ENCODE data around the gene TDRD10.

Gene TDRD10

DNA sequence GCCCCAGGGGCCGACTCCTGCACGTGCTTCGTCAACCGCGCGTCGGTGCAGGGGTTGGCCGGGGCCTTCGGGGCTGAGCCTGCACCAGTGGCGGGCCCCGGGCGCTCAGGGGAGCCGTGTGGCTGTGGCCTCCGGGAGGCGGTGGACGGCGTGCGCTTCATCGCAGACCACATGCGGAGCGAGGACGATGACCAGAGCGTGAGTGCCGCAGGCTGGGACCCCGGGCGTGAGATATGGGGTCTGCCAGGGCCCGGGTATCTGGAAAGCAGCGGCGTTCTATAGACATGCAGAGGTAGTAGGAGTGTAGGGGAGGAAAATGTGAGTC lies 69.9 kb downstream of the TDRD10 start:
- Mint-ChIP-seq H3K36me3 (ENCODE audit: low read depth) (no peaks in the 10 kb centered on the region), H3K4me3 (no peak overlapping the region), H3K27ac (no peak overlapping the region), H3K27me3 (ENCODE audit: low read depth, poor library complexity) (peaks cover 49% of the 10 kb centered on the region), H3K4me1 (peaks cover 48% of the 10 kb centered on the region), H3K9me3 (peaks cover 3% of the 10 kb centered on the region)
- TF ChIP-seq, protein P1, sequence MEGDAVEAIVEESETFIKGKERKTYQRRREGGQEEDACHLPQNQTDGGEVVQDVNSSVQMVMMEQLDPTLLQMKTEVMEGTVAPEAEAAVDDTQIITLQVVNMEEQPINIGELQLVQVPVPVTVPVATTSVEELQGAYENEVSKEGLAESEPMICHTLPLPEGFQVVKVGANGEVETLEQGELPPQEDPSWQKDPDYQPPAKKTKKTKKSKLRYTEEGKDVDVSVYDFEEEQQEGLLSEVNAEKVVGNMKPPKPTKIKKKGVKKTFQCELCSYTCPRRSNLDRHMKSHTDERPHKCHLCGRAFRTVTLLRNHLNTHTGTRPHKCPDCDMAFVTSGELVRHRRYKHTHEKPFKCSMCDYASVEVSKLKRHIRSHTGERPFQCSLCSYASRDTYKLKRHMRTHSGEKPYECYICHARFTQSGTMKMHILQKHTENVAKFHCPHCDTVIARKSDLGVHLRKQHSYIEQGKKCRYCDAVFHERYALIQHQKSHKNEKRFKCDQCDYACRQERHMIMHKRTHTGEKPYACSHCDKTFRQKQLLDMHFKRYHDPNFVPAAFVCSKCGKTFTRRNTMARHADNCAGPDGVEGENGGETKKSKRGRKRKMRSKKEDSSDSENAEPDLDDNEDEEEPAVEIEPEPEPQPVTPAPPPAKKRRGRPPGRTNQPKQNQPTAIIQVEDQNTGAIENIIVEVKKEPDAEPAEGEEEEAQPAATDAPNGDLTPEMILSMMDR (IDR thresholded peaks at IDR 0.05), result no peak
- DNase-seq, result no peak

DNA sequence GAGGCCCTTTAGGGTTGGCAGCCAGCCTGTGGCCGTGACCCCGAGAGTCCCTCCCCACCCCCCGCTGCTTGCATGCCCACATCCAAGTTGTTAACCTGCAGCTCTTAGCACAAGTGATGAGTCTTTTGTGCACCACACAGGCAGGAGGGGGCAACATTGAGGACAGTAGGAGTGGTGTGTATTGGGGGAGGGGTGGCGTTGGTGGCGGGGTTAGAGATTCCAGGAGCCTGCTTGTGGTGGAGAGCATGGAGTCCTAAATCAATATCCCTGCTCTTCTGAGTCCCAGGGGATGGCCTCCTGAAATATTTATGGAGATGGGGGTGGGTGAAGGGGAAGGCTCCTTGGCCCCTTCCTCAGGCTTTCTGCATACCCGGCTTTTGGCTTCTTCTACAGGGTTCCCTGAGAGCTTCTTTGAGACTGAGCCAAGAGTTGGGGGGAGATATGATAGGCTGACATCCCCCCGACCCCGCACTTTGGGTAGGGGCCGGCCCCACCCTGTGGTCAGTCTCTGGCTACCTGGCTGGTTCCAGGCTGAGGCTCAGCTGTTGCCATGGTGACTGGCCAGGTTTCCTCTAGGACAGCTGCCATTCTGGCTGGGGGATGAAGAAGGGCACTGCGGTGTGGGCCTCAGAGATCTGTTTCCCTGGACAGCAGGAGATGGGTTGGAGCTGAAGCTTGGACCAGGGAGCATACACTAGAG lies 70.6 kb downstream of the TDRD10 start:
- Mint-ChIP-seq H3K9me3 (no peaks in the 10 kb centered on the region), H3K4me1 (peaks cover 44% of the 10 kb centered on the region), H3K27ac (no peak overlapping the region), H3K27me3 (ENCODE audit: low read depth, poor library complexity) (peaks cover 42% of the 10 kb centered on the region), H3K4me3 (no peak overlapping the region), H3K36me3 (ENCODE audit: low read depth) (no peaks in the 10 kb centered on the region)
- DNase-seq, result peak; percentile 33
- TF ChIP-seq, protein P1 (IDR thresholded peaks at IDR 0.05), result no peak

DNA sequence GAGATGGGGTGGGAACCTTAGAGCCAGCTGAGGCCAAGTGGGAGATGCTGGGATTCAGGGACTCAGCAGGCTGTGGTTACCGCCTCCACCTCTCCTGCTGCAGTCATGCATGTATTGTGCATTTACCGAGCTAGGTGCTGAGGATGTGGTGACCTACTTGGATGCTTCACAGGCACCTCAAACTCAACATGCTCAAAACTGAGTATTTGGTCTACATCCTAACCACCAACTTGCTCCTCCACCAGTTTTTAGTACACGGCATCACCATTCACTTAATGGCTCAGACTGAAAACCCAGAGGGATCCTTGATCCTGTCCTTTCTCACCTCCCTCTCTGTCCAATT lies 71.1 kb downstream of the TDRD10 start:
- DNase-seq, result no peak
- Mint-ChIP-seq H3K4me1 (peaks cover 38% of the 10 kb centered on the region), H3K27me3 (ENCODE audit: low read depth, poor library complexity) (peaks cover 37% of the 10 kb centered on the region), H3K4me3 (no peak overlapping the region), H3K36me3 (ENCODE audit: low read depth) (no peaks in the 10 kb centered on the region), H3K27ac (peak overlapping the region; percentile 80), H3K9me3 (no peaks in the 10 kb centered on the region)
- TF ChIP-seq, protein P1 (IDR thresholded peaks at IDR 0.05), result no peak

DNA sequence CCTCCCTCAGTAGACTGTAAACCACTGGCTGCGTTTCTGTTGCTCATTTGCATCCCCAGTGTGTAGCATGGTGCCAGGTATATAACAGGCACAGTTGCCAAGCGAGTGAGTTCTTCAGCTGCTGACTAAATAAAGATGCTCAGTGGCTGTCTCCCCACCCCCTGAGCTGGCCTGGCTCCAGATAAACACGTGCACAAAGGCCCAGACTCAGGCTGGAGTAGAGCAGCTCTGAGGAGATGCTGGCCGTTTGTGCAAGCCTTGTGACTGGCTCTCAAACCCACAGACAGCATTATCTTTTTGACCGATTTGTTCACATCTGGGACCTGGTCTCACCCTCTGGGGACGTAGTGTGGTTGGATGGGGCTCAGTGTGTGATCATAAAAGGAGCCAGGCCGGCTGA lies 72.7 kb downstream of the TDRD10 start:
- H3K27me3 Mint-ChIP-seq (ENCODE audit: low read depth, poor library complexity), result peaks cover 21% of the 10 kb centered on the region
- H3K27ac Mint-ChIP-seq, result peak overlapping the region; percentile 0
- peaks cover 38% of the 10 kb centered on the region for H3K4me1 Mint-ChIP-seq
- DNase-seq, result no peak
- H3K4me3 Mint-ChIP-seq, result no peak overlapping the region
- no peaks in the 10 kb centered on the region for H3K9me3 Mint-ChIP-seq
- H3K36me3 Mint-ChIP-seq (ENCODE audit: low read depth), result peaks cover 4% of the 10 kb centered on the region
- TF ChIP-seq, protein P1 (IDR thresholded peaks at IDR 0.05), result no peak

DNA sequence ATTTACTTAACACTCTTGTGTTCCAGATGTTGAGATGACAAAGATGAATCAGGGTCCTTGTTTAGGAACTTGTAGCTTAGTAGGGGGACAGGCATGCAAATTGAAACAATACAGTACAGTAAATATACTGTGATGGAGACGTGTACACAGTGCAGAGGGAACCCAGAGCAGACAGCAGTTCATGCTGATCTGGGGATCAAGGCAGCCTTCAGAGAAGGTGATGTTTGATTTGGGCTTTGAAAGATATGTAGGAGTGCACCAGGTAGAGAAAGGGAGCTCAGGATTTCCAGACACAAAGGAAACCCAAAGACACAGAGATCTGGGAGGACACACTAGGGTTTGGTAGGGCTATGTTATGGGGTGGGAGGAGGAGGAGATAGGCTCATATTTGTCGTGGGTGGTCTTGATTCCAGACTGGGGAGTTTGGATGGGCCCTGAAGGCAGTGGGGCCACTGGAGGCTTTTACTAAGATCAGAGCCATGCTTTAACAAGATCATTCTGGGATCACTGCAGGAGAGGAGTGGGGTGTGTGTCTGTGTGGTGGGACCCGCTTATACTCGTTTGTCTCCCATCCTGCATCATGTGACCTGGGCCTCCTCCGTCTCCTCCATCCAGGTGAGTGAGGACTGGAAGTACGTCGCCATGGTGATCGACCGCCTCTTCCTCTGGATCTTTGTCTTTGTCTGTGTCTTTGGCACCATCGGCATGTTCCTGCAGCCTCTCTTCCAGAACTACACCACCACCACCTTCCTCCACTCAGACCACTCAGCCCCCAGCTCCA lies 73.3 kb downstream of the TDRD10 start:
- Mint-ChIP-seq H3K27ac (peak overlapping the region; percentile 22), H3K36me3 (ENCODE audit: low read depth) (peaks cover 5% of the 10 kb centered on the region), H3K4me1 (peaks cover 38% of the 10 kb centered on the region), H3K9me3 (no peaks in the 10 kb centered on the region), H3K4me3 (no peak overlapping the region), H3K27me3 (ENCODE audit: low read depth, poor library complexity) (peaks cover 16% of the 10 kb centered on the region)
- TF ChIP-seq, protein P1 (IDR thresholded peaks at IDR 0.05), result no peak
- DNase-seq, result no peak

All from nephron progenitor cell (in vitro differentiated cells).